ENCODE measurements around the gene KRTAP19-3.

KRTAP19-3 gene

GRCh38 chr21:30479259-30479658 lies 12.6 kb downstream of the KRTAP19-3 start:
- H3K9ac ChIP-seq (ENCODE audit: low read depth, low read length), result no peak overlapping the region
- no peaks in the 10 kb centered on the region for H3K9me3 ChIP-seq (ENCODE audit: insufficient read depth, low read length, severe bottlenecking)
- H3K27me3 ChIP-seq (ENCODE audit: insufficient read depth, low read length, poor library complexity), result no peaks in the 10 kb centered on the region
- no peak overlapping the region for H3K4me3 ChIP-seq (ENCODE audit: low read depth in 1 of 2, low read length in 2 of 2)
- no peaks in the 10 kb centered on the region for H3K36me3 ChIP-seq (ENCODE audit: insufficient read depth, low read length)
- TF ChIP-seq EZH2 (IDR thresholded peaks at IDR 0.05; ENCODE audit: borderline replicate concordance, low read depth, low read length, severe bottlenecking), result no peak
- TF ChIP-seq CTCF (IDR thresholded peaks at IDR 0.05; ENCODE audit: borderline replicate concordance, extremely low read depth, low read length, poor library complexity, severe bottlenecking), result no peak
- H3K27ac ChIP-seq (ENCODE audit: low read length), result no peak overlapping the region
- no peaks in the 10 kb centered on the region for H3K79me2 ChIP-seq (ENCODE audit: insufficient read depth, low read length)
- H2AFZ ChIP-seq (ENCODE audit: low read depth, low read length), result no peak overlapping the region
- no peaks in the 10 kb centered on the region for H3K4me1 ChIP-seq (ENCODE audit: insufficient read depth, low read length)
- no peaks in the 10 kb centered on the region for H4K20me1 ChIP-seq (ENCODE audit: insufficient read depth, low read length)
- no peak for DNase-seq
- no peak for ATAC-seq (ENCODE audit: insufficient read depth, low read depth)
- H3K4me2 ChIP-seq (ENCODE audit: insufficient read depth, low read length), result no peak overlapping the region

GRCh38 chr21:30478004-30478403 lies 13.8 kb downstream of the KRTAP19-3 start:
- Histone ChIP-seq H2AFZ (ENCODE audit: low read depth, low read length) (no peak overlapping the region), H3K4me3 (ENCODE audit: low read depth in 1 of 2, low read length in 2 of 2) (no peak overlapping the region), H3K9ac (ENCODE audit: low read depth, low read length) (no peak overlapping the region), H3K27ac (ENCODE audit: low read length) (no peak overlapping the region), H3K27me3 (ENCODE audit: insufficient read depth, low read length, poor library complexity) (no peaks in the 10 kb centered on the region), H3K36me3 (ENCODE audit: insufficient read depth, low read length) (no peaks in the 10 kb centered on the region), H4K20me1 (ENCODE audit: insufficient read depth, low read length) (no peaks in the 10 kb centered on the region), H3K9me3 (ENCODE audit: insufficient read depth, low read length, severe bottlenecking) (no peaks in the 10 kb centered on the region), H3K79me2 (ENCODE audit: insufficient read depth, low read length) (no peaks in the 10 kb centered on the region), H3K4me2 (ENCODE audit: insufficient read depth, low read length) (no peak overlapping the region), H3K4me1 (ENCODE audit: insufficient read depth, low read length) (no peaks in the 10 kb centered on the region)
- DNase-seq (no peak), ATAC-seq (ENCODE audit: insufficient read depth, low read depth) (no peak)
- TF ChIP-seq EZH2 (IDR thresholded peaks at IDR 0.05; ENCODE audit: borderline replicate concordance, low read depth, low read length, severe bottlenecking) (no peak), CTCF (IDR thresholded peaks at IDR 0.05; ENCODE audit: borderline replicate concordance, extremely low read depth, low read length, poor library complexity, severe bottlenecking) (no peak)

- Histone ChIP-seq H3K4me1 (ENCODE audit: insufficient read depth, low read length) (no peaks in the 10 kb centered on the region), H3K9me3 (ENCODE audit: insufficient read depth, low read length, severe bottlenecking) (no peaks in the 10 kb centered on the region), H3K27me3 (ENCODE audit: insufficient read depth, low read length, poor library complexity) (no peaks in the 10 kb centered on the region), H4K20me1 (ENCODE audit: insufficient read depth, low read length) (no peaks in the 10 kb centered on the region), H3K4me2 (ENCODE audit: insufficient read depth, low read length) (no peak overlapping the region), H3K36me3 (ENCODE audit: insufficient read depth, low read length) (no peaks in the 10 kb centered on the region), H3K27ac (ENCODE audit: low read length) (no peak overlapping the region), H2AFZ (ENCODE audit: low read depth, low read length) (no peak overlapping the region), H3K4me3 (ENCODE audit: low read depth in 1 of 2, low read length in 2 of 2) (no peak overlapping the region), H3K9ac (ENCODE audit: low read depth, low read length) (no peak overlapping the region), H3K79me2 (ENCODE audit: insufficient read depth, low read length) (no peaks in the 10 kb centered on the region)
- no peak for ATAC-seq (ENCODE audit: insufficient read depth, low read depth)
- DNase-seq, result no peak
- no peak for TF ChIP-seq EZH2 (IDR thresholded peaks at IDR 0.05; ENCODE audit: borderline replicate concordance, low read depth, low read length, severe bottlenecking)
- TF ChIP-seq CTCF (IDR thresholded peaks at IDR 0.05; ENCODE audit: borderline replicate concordance, extremely low read depth, low read length, poor library complexity, severe bottlenecking), result no peak
Observed at GRCh38 chr21:30468900-30469714, 22.7 kb downstream of the KRTAP19-3 start.

All from DND-41 (cell line).